ENCODE measurements around the gene SATB1.
"Not testable (repeated sequence)": the region's sequence is repeated elsewhere in the genome, so short reads cannot be mapped to it uniquely, and the experiment has no call there.

The SATB1 gene

GRCh38 chr3:18349197-18349798, 75.8 kb downstream of the SATB1 start:
- no peak for DNase-seq

- no peak for DNase-seq
Measured at GRCh38 chr3:18346097-18346496, 79.0 kb downstream of the SATB1 start.

GRCh38 chr3:18345015-18345367, 80.1 kb downstream of the SATB1 start:
- DNase-seq = no peak

- DNase-seq = no peak
Measured at GRCh38 chr3:18344306-18345014, 80.7 kb downstream of the SATB1 start.

GRCh38 chr3:18343809-18344208, 81.3 kb downstream of the SATB1 start:
- DNase-seq = no peak

GRCh38 chr3:18338827-18339514, 86.2 kb downstream of the SATB1 start:
- DNase-seq = no peak

GRCh38 chr3:18337231-18337630, 87.9 kb downstream of the SATB1 start:
- no peak for DNase-seq

GRCh38 chr3:18334837-18335601, 90.1 kb downstream of the SATB1 start:
- DNase-seq = peak; percentile 28 to 58 (median 50)

- DNase-seq = not testable (repeated sequence)
Measured at GRCh38 chr3:18330772-18331441, 94.2 kb downstream of the SATB1 start.

- DNase-seq = peak in 1 of 3 donors; percentile 15
Measured at GRCh38 chr3:18308096-18308650, 117.0 kb downstream of the SATB1 start.

GRCh38 chr3:18307529-18307928, 117.6 kb downstream of the SATB1 start:
- DNase-seq = peak in 1 of 3 donors; percentile 8

- DNase-seq = peak; percentile 75 to 87 (median 75)
Measured at GRCh38 chr3:18302517-18302916, 122.6 kb downstream of the SATB1 start.

GRCh38 chr3:18301781-18302180, 123.4 kb downstream of the SATB1 start:
- peak; percentile 55 to 67 (median 58) for DNase-seq

- DNase-seq = no peak
Measured at GRCh38 chr3:18300916-18301315, 124.2 kb downstream of the SATB1 start.

GRCh38 chr3:18297126-18297525, 128.0 kb downstream of the SATB1 start:
- no peak for DNase-seq
